Vagina (tissue), 2 donors: ENCODE results near the gene STAP1.
A peak's percentile ranks its signal among the peaks of the same experiment; 100 is the strongest.

Experiments used
- CTCF ChIP-seq, 3 experiments: fragments of 450-650 bp in 2 of 3; fragments of 200-600 bp in 1 of 3; sonication (generic) in 1 of 3; IDR thresholded peaks; one replicate each; pipeline ENCODE4 v1.5.1; 2017 to 2019; ENCODE audit warnings: antibody characterized with exemption in 3 of 3, mild to moderate bottlenecking in 2 of 3, moderate library complexity in 2 of 3
- POLR2A ChIP-seq, 2 donors: fragments of 450-650 bp; IDR thresholded peaks; one replicate each; pipeline ENCODE4 v1.6.1; 2017; ENCODE audit warnings: antibody characterized with exemption in 2 of 2, mild to moderate bottlenecking in 2 of 2, moderate library complexity in 2 of 2
- POLR2AphosphoS5 ChIP-seq, 2 donors: sonication (generic); formaldehyde crosslinking; IDR thresholded peaks; one replicate each; pipeline ENCODE4 v1.9.0; 2017; ENCODE audit warnings: antibody characterized with exemption in 2 of 2, mild to moderate bottlenecking in 2 of 2, low read depth in 1 of 2; ENCODE audit not compliant: insufficient read depth in 1 of 2

GRCh38 chr4:67568820-67569219, 10.3 kb downstream of the STAP1 start:
- no peak for TF ChIP-seq CTCF (IDR thresholded peaks at IDR 0.05)
- TF ChIP-seq POLR2A (IDR thresholded peaks at IDR 0.05) = no peak
- TF ChIP-seq POLR2AphosphoS5 (IDR thresholded peaks at IDR 0.05; ENCODE audit: insufficient read depth in 1 of 2, low read depth in 1 of 2) = peak in 1 of 2 donors; percentile 46
